Gastroesophageal sphincter (tissue), 3 donors: ENCODE measurements around the gene CD79B.
"Not testable (repeated sequence)": the region's sequence is repeated elsewhere in the genome, so short reads cannot be mapped to it uniquely, and the experiment has no call there.

ENCODE experiments used
- EP300 ChIP-seq: sonication (generic); formaldehyde crosslinking; IDR thresholded peaks from one replicate; pipeline ENCODE4 v1.6.1; 2017; ENCODE audit warnings: antibody characterized with exemption, mild to moderate bottlenecking
- POLR2A ChIP-seq, 2 donors: fragments of 450-650 bp; IDR thresholded peaks; one replicate each; pipeline ENCODE4 v1.6.1; 2017; ENCODE audit warnings: antibody characterized with exemption in 2 of 2, mild to moderate bottlenecking in 2 of 2, moderate library complexity in 1 of 2
- POLR2AphosphoS5 ChIP-seq: sonication (generic); formaldehyde crosslinking; IDR thresholded peaks from one replicate; pipeline ENCODE4 v1.6.1; 2017; ENCODE audit warnings: antibody characterized with exemption
- TF ChIP-seq, protein P1 (sequence below), 4 experiments: fragments of 200-600 bp in 2 of 4; fragments of 450-650 bp in 2 of 4; sonication (generic) in 1 of 4; IDR thresholded peaks; one replicate each; pipeline ENCODE4 v1.5.1; 2017 to 2019; ENCODE audit warnings: antibody characterized with exemption in 4 of 4, mild to moderate bottlenecking in 2 of 4, moderate library complexity in 2 of 4

DNA sequence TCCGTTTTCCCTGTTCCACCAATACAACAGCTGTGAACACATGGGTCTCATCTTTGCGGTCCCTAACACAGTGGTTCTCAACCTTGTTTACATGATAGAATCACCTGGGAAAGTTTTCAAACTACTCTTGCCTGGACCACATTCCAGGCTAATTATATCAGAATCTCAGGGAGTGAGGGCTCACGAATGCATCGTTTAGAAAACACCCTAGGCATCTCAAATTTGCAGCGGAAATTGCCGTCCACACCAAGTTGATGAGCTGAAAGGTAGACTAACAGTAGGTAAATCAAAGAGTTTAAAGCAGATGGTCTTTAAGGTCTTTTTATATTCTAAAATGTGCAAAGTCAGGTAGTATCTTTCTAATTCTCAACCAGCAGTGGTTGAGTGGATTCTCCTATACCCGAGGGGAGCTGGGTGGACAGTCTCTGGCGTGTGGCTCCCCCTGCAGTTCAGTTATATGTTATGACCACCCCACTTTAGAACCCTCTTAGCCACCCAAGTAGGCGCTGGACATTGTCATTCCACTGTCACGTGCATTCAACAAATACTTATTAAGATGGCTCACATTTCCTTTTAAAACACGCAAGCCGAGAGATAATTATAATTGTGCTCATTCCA lies 24.9 kb downstream of the CD79B start:
- TF ChIP-seq, protein P1, sequence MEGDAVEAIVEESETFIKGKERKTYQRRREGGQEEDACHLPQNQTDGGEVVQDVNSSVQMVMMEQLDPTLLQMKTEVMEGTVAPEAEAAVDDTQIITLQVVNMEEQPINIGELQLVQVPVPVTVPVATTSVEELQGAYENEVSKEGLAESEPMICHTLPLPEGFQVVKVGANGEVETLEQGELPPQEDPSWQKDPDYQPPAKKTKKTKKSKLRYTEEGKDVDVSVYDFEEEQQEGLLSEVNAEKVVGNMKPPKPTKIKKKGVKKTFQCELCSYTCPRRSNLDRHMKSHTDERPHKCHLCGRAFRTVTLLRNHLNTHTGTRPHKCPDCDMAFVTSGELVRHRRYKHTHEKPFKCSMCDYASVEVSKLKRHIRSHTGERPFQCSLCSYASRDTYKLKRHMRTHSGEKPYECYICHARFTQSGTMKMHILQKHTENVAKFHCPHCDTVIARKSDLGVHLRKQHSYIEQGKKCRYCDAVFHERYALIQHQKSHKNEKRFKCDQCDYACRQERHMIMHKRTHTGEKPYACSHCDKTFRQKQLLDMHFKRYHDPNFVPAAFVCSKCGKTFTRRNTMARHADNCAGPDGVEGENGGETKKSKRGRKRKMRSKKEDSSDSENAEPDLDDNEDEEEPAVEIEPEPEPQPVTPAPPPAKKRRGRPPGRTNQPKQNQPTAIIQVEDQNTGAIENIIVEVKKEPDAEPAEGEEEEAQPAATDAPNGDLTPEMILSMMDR (IDR thresholded peaks at IDR 0.05) = not testable (repeated sequence)
- not testable (repeated sequence) for TF ChIP-seq POLR2A (IDR thresholded peaks at IDR 0.05); POLR2AphosphoS5; EP300
